Peyer's patch (tissue), 4 donors: ENCODE results near the gene TNS3.

Experiments used
- CTCF ChIP-seq, 6 experiments: fragments of 450-650 bp in 4 of 6; fragments of 200-600 bp in 2 of 6; sonication (generic) in 1 of 6; IDR thresholded peaks; one replicate each; pipeline ENCODE4 v1.5.1; 2017 to 2019; ENCODE audit warnings: antibody characterized with exemption in 6 of 6, mild to moderate bottlenecking in 3 of 6, moderate library complexity in 1 of 6
- POLR2A ChIP-seq, 2 donors: fragments of 450-650 bp; IDR thresholded peaks; one replicate each; pipeline ENCODE4 v1.5.1; 2017; ENCODE audit warnings: antibody characterized with exemption in 2 of 2, mild to moderate bottlenecking in 2 of 2, moderate library complexity in 2 of 2

- TF ChIP-seq CTCF (IDR thresholded peaks at IDR 0.05) = no peak
- no peak for TF ChIP-seq POLR2A (IDR thresholded peaks at IDR 0.05)
Observed at GRCh38 chr7:47411281-47411869, 170.5 kb downstream of the TNS3 start.
